ENCODE results near the gene MDN1.

The MDN1 gene

DNA sequence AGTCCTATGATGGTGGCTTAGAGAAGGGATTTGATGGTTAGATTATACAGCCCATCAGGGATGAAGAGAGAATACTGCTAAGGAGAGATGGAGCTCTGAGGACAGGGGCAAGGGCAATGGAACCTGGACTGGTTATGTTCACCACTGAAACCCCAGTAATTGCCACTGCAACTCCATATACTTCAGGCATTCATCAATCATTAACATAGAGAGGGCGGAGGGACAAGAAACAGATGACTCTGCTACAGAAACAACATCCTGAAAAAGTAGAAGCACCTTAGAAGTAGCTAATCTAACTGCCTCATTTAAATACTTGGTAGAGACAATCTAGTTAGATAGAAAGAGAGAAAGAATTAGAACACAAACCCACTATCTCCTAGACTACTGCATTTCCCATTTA, 89.8 kb downstream of the MDN1 start:
- DNase-seq (ENCODE audit: low spot score) (no peak), ATAC-seq (ENCODE audit: low read depth) (no peak)
- TF ChIP-seq, protein P1, sequence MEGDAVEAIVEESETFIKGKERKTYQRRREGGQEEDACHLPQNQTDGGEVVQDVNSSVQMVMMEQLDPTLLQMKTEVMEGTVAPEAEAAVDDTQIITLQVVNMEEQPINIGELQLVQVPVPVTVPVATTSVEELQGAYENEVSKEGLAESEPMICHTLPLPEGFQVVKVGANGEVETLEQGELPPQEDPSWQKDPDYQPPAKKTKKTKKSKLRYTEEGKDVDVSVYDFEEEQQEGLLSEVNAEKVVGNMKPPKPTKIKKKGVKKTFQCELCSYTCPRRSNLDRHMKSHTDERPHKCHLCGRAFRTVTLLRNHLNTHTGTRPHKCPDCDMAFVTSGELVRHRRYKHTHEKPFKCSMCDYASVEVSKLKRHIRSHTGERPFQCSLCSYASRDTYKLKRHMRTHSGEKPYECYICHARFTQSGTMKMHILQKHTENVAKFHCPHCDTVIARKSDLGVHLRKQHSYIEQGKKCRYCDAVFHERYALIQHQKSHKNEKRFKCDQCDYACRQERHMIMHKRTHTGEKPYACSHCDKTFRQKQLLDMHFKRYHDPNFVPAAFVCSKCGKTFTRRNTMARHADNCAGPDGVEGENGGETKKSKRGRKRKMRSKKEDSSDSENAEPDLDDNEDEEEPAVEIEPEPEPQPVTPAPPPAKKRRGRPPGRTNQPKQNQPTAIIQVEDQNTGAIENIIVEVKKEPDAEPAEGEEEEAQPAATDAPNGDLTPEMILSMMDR (IDR thresholded peaks at IDR 0.05; ENCODE audit: poor library complexity, severe bottlenecking): no peak

DNA sequence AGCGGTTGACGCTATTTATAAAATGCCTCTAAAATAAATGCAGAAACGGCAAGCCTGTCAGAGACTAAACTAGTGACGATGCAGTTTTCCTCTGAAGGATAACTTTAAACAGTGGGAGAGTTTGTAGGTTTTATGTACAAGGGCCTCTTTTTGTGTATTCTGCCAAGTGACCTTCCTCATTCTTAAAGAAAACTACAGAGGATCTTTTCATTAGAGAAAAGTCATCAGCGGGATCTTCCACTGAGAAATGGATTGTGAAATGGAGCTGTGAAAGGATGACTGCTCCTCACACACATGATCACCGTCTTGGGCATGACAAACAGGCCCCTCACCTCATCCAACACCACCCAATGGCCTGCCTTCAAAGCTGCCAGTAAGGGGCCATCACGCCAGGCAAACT, 92.1 kb downstream of the MDN1 start:
- TF ChIP-seq, protein P1 (IDR thresholded peaks at IDR 0.05; ENCODE audit: poor library complexity, severe bottlenecking): no peak
- H3K4me3 ChIP-seq (ENCODE audit: severe bottlenecking): no peak overlapping the region
- no peaks in the 10 kb centered on the region for H3K9me3 ChIP-seq (ENCODE audit: severe bottlenecking)
- no peak overlapping the region for H3K27ac ChIP-seq (ENCODE audit: poor library complexity, severe bottlenecking)
- peaks cover 85% of the 10 kb centered on the region for H3K36me3 ChIP-seq (ENCODE audit: low read depth)
- H3K27me3 ChIP-seq (ENCODE audit: insufficient read depth, poor library complexity, severe bottlenecking): no peaks in the 10 kb centered on the region
- no peak for ATAC-seq (ENCODE audit: low read depth)
- no peaks in the 10 kb centered on the region for H3K4me1 ChIP-seq (ENCODE audit: insufficient read depth, poor library complexity, severe bottlenecking)
- no peak for DNase-seq (ENCODE audit: low spot score)

More for the DNA sequence above, 89.8 kb downstream of the MDN1 start:
- Histone ChIP-seq H3K27me3 (ENCODE audit: insufficient read depth, poor library complexity, severe bottlenecking) (no peaks in the 10 kb centered on the region), H3K36me3 (ENCODE audit: low read depth) (peaks cover 84% of the 10 kb centered on the region), H3K4me1 (ENCODE audit: insufficient read depth, poor library complexity, severe bottlenecking) (no peaks in the 10 kb centered on the region), H3K27ac (ENCODE audit: poor library complexity, severe bottlenecking) (no peak overlapping the region), H3K9me3 (ENCODE audit: severe bottlenecking) (no peaks in the 10 kb centered on the region), H3K4me3 (ENCODE audit: severe bottlenecking) (no peak overlapping the region)

DNA sequence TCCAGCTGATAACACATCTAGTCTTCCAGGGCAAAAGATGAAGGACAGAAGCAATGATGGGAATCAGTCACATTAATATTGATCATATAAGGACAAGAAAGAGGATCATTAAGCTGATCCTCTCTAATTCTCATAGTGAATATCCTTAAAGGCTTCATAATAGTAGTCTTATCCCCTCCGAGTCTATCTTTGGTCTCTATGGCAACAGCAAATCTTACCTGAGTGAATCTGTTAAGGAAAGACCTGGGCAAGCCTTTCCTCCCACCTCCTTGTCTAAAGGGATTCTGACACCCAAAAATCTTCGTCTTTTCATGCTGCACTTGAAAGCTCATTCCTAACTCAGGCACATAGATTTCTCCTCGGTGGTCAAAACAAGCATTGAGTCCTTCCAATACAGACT, 94.6 kb downstream of the MDN1 start:
- ATAC-seq (ENCODE audit: low read depth): no peak
- H3K4me3 ChIP-seq (ENCODE audit: severe bottlenecking): no peak overlapping the region
- H3K27me3 ChIP-seq (ENCODE audit: insufficient read depth, poor library complexity, severe bottlenecking): no peaks in the 10 kb centered on the region
- TF ChIP-seq, protein P1 (IDR thresholded peaks at IDR 0.05; ENCODE audit: poor library complexity, severe bottlenecking): no peak
- H3K4me1 ChIP-seq (ENCODE audit: insufficient read depth, poor library complexity, severe bottlenecking): no peaks in the 10 kb centered on the region
- H3K36me3 ChIP-seq (ENCODE audit: low read depth): peaks cover 74% of the 10 kb centered on the region
- no peaks in the 10 kb centered on the region for H3K9me3 ChIP-seq (ENCODE audit: severe bottlenecking)
- DNase-seq (ENCODE audit: low spot score): no peak
- H3K27ac ChIP-seq (ENCODE audit: poor library complexity, severe bottlenecking): no peak overlapping the region

DNA sequence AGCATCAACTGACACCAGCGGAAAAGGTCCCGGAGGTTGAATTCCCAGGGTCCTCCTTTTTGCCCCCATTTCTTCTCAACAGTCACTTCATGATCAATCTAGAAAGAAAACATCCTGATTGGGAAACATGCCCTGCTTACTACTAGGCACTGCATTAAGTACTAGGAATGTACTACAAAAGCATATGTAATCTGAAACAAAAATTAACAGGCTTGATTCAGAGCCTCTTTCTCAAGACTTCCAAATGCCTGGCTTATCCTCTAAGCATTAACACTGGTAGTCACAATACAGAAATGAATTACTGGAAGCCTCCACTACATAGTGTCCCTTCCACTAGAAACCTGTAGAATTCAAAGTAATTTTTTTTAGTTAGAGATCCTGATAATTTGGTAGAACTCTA, 96.5 kb downstream of the MDN1 start:
- Histone ChIP-seq H3K36me3 (ENCODE audit: low read depth) (peaks cover 82% of the 10 kb centered on the region), H3K4me3 (ENCODE audit: severe bottlenecking) (no peak overlapping the region), H3K4me1 (ENCODE audit: insufficient read depth, poor library complexity, severe bottlenecking) (no peaks in the 10 kb centered on the region), H3K27me3 (ENCODE audit: insufficient read depth, poor library complexity, severe bottlenecking) (no peaks in the 10 kb centered on the region), H3K9me3 (ENCODE audit: severe bottlenecking) (no peaks in the 10 kb centered on the region), H3K27ac (ENCODE audit: poor library complexity, severe bottlenecking) (no peak overlapping the region)
- DNase-seq (ENCODE audit: low spot score) (no peak), ATAC-seq (ENCODE audit: low read depth) (no peak)
- TF ChIP-seq, protein P1 (IDR thresholded peaks at IDR 0.05; ENCODE audit: poor library complexity, severe bottlenecking): no peak

DNA sequence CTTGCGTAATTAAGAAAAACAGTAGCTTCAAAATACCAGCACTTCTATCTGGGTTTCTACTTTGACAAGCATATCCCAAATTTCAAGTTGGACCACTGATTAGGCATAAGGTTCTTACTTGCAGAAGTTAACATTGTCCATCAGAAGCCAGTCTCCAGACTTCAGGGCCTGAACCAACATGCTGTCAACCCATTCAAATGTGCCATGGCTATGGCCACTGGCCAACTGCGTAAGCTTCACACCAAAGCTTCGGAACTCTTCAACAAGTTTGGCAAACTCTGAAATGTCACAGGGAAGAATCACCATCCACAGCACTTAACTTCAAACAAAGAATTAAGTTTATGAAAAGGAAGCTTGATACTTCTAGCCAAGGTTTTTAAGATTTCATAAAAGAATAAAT, 103.1 kb downstream of the MDN1 start:
- TF ChIP-seq, protein P1 (IDR thresholded peaks at IDR 0.05; ENCODE audit: poor library complexity, severe bottlenecking): no peak
- ATAC-seq (ENCODE audit: low read depth): no peak
- H3K27ac ChIP-seq (ENCODE audit: poor library complexity, severe bottlenecking): no peak overlapping the region
- H3K27me3 ChIP-seq (ENCODE audit: insufficient read depth, poor library complexity, severe bottlenecking): no peaks in the 10 kb centered on the region
- H3K36me3 ChIP-seq (ENCODE audit: low read depth): peaks cover 92% of the 10 kb centered on the region
- H3K4me3 ChIP-seq (ENCODE audit: severe bottlenecking): no peak overlapping the region
- DNase-seq (ENCODE audit: low spot score): no peak
- H3K4me1 ChIP-seq (ENCODE audit: insufficient read depth, poor library complexity, severe bottlenecking): no peaks in the 10 kb centered on the region
- H3K9me3 ChIP-seq (ENCODE audit: severe bottlenecking): no peaks in the 10 kb centered on the region
